Natural killer cell treated with Interleukin-12 subunit alpha and Interleukin-12 subunit beta and Interleukin-15 and Interleukin-18, amount 100 ng/mL, for 72 hours (primary cell): ENCODE results near the gene MRE11. TPM values are rescaled to one million over a fixed set of nuclear protein-coding genes. Genes with fewer than 3 reads are reported as not detected.

Experiments used
- ATAC-seq, 2 donors: fragments of 150-1000 bp; cut with Tn5 transposase in 1 of 2; sonication (Bioruptor Pico), chemical (Tn5 transposase) in 1 of 2; 2 replicates each; pipeline ENCODE4 v1.10.0; 2021
- DNase-seq: peaks from one replicate; pipeline ENCODE4 v3.0.0; 2022; ENCODE audit warnings: low spot score
- H3K27ac Mint-ChIP-seq, 2 donors: 1 replicate in 1 of 2; 2 replicates in 1 of 2; pipeline ENCODE4 v1.8.0; 2022; ENCODE audit warnings: mixed read lengths in 2 of 2, mild to moderate bottlenecking in 1 of 2, moderate library complexity in 1 of 2
- H3K27me3 Mint-ChIP-seq, 2 donors: 1 replicate in 1 of 2; 2 replicates in 1 of 2; pipeline ENCODE4 v1.8.0; 2022; ENCODE audit warnings: mixed read lengths in 2 of 2
- H3K36me3 Mint-ChIP-seq: one replicate; pipeline ENCODE4 v1.8.0; 2022; ENCODE audit warnings: mixed read lengths
- H3K4me1 Mint-ChIP-seq, 2 donors: 1 replicate in 1 of 2; 2 replicates in 1 of 2; pipeline ENCODE4 v1.8.0; 2022; ENCODE audit warnings: low read depth in 2 of 2, mixed read lengths in 2 of 2, mild to moderate bottlenecking in 1 of 2
- H3K4me3 Mint-ChIP-seq: one replicate; pipeline ENCODE4 v1.8.0; 2022; ENCODE audit warnings: mixed read lengths
- H3K9me3 Mint-ChIP-seq: 2 replicates; pipeline ENCODE4 v1.8.0; 2022; ENCODE audit warnings: mixed read lengths
- total RNA-seq, 2 donors: library from RNA; stranded (reverse); gene quantifications; one replicate each; pipeline ENCODE4 v1.2.3, GENCODE V29; 2022

MRE11 gene
- 10 to 100 TPM; 27.7 to 57.7 TPM for total RNA-seq

DNA sequence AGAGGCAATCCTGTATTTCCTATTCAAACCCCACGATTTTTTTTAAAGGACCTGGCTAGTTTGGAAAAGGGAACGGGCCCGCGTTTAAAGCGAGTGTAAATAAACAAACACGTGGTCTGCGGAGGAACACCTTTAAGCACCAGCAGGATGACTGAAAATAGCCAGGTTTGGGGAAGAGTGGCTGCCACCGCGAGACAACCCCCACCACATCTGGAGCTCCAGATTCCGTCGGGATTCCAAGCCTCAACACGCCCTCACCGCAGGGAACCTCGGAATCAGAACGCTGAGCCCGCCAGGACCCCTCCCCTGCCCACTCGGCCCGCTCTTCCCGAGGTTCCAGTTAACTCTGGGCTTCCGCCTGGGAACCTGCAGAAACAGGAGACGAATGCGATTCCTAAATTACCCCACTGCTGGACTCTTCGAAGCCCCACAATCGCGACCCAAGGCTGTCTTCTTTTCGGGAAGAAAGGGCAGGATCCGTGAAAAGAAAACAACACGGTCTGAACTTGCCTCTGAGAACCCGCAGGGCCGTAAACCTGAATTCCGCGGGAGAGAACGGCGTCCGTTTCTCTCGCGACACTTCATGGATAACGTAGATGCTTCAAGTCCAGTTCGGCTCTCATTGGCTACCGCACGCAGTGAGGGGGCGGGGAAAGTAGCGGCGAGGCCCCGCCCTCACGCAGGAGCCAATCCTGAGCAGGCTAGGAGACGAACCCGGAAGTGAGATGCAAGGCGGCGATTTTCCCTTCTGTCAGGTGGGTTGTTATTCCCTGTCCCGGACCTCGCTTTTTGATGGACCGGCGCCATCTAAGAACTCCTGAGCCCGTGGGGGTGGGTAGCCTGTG, at the start of gene MRE11, which contains the start of gene ANKRD49:
TSS of gene MRE11 (minus strand) at position 564 of the 845 bp plus-strand sequence. CDS start 1,043 bp downstream, outside the sequence.
TSS of gene ANKRD49 (plus strand) at position 704 of the 845 bp plus-strand sequence. CDS start 2,710 bp downstream, outside the sequence.
- Mint-ChIP-seq H3K36me3 (peaks cover 19% of the 10 kb centered on the region), H3K27ac (peak within 1 kb of the TSS; percentile 91 to 96), H3K4me1 (peaks cover 16 to 27% of the 10 kb centered on the region in 2 donors), H3K4me3 (peak within 1 kb of the TSS; percentile 95), H3K27me3 (no peaks in the 10 kb centered on the region), H3K9me3 (no peaks in the 10 kb centered on the region)
- ATAC-seq, result peak; percentile 100
- DNase-seq, result peak; percentile 96

DNA sequence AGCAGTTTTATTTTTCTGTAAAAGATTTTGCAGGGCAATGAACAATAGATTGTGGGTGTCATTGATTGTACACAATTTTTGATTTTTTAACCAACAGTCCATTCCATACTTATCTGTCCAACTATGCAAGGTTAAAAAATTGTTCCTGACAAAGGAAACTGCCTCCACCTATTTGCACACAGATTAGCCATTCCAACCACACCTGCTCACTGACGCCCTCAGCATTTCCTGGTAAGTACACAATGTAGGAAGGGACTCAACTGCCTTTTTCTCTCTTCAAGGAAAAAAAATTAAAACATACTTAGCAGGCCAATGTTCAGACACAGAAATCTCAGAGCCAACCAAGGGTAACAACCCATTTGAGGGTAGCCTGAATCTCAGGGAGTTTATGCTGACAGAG, 45.8 kb upstream of the MRE11 start:
- peaks cover 4 to 8% of the 10 kb centered on the region in 2 donors for H3K4me1 Mint-ChIP-seq
- no peak overlapping the region for H3K27ac Mint-ChIP-seq
- DNase-seq (no peak), ATAC-seq (no peak)
- no peaks in the 10 kb centered on the region for H3K9me3 Mint-ChIP-seq
- no peak overlapping the region for H3K4me3 Mint-ChIP-seq
- peaks cover 19 to 21% of the 10 kb centered on the region in 2 donors for H3K27me3 Mint-ChIP-seq
- no peaks in the 10 kb centered on the region for H3K36me3 Mint-ChIP-seq

- Mint-ChIP-seq H3K27ac (no peak overlapping the region), H3K27me3 (peaks cover 30 to 34% of the 10 kb centered on the region in 2 donors), H3K9me3 (no peaks in the 10 kb centered on the region), H3K4me1 (no peaks in the 10 kb centered on the region), H3K4me3 (no peak overlapping the region), H3K36me3 (no peaks in the 10 kb centered on the region)
- no peak for DNase-seq
- ATAC-seq, result no peak
These were observed 43.5 kb upstream of the MRE11 start for GRCh38 chr11:94537031-94537600.

DNA sequence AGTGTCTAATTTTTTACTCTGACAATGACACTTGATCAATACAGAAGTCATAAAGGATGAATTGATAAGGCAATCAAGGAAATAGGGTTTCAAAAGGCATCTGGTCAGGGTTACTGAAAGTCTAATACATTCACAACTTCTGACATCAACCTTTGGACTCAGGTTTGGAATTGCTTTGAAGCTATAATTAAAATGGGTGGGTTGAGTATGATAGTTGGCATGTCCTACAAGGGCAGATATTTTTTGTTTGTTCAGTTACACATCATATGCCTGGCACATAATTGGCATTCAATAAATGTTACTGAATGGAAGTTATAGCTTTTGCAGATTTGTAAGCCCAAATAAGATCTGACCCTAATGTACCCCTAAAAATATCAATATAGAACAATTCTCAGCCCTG, 42.7 kb upstream of the MRE11 start:
- H3K27me3 Mint-ChIP-seq, result peaks cover 30 to 34% of the 10 kb centered on the region in 2 donors
- no peak for ATAC-seq
- no peak overlapping the region for H3K4me3 Mint-ChIP-seq
- no peaks in the 10 kb centered on the region for H3K36me3 Mint-ChIP-seq
- H3K9me3 Mint-ChIP-seq, result no peaks in the 10 kb centered on the region
- no peaks in the 10 kb centered on the region for H3K4me1 Mint-ChIP-seq
- H3K27ac Mint-ChIP-seq, result no peak overlapping the region
- no peak for DNase-seq

- H3K9me3 Mint-ChIP-seq, result no peaks in the 10 kb centered on the region
- ATAC-seq (no peak), DNase-seq (no peak)
- H3K4me3 Mint-ChIP-seq, result no peak overlapping the region
- H3K36me3 Mint-ChIP-seq, result no peaks in the 10 kb centered on the region
- H3K27me3 Mint-ChIP-seq, result peaks cover 25 to 39% of the 10 kb centered on the region in 2 donors
- H3K27ac Mint-ChIP-seq, result no peak overlapping the region
- H3K4me1 Mint-ChIP-seq, result no peaks in the 10 kb centered on the region
These were observed 40.3 kb upstream of the MRE11 start for GRCh38 chr11:94533696-94534630.

DNA sequence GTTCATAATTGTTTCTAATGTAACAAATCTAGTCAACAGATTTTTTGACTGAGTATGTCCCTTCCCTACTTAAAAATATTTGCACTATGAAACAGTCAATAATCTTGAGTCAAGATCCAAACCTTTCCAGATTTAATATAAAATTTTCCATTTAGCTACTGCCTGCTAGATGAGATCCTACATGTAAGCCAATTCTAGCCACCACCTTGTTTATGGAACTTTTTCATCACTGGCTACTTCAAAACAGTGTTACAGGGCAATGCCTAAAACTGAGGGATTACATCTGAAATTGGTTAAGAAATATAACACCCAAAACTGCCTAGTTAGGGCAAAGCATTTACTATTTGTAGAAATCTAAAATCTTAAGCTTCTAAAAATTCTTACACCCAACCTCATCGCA, 39.6 kb upstream of the MRE11 start:
- Mint-ChIP-seq H3K27ac (no peak overlapping the region), H3K4me3 (no peak overlapping the region), H3K27me3 (peaks cover 27 to 46% of the 10 kb centered on the region in 2 donors), H3K36me3 (no peaks in the 10 kb centered on the region), H3K4me1 (no peaks in the 10 kb centered on the region), H3K9me3 (no peaks in the 10 kb centered on the region)
- DNase-seq (no peak), ATAC-seq (no peak)

- ATAC-seq (no peak), DNase-seq (no peak)
- H3K27me3 Mint-ChIP-seq, result peaks cover 26 to 53% of the 10 kb centered on the region in 2 donors
- no peak overlapping the region for H3K4me3 Mint-ChIP-seq
- H3K27ac Mint-ChIP-seq, result no peak overlapping the region
- H3K36me3 Mint-ChIP-seq, result no peaks in the 10 kb centered on the region
- no peaks in the 10 kb centered on the region for H3K4me1 Mint-ChIP-seq
- H3K9me3 Mint-ChIP-seq, result no peaks in the 10 kb centered on the region
These were observed 38.6 kb upstream of the MRE11 start for GRCh38 chr11:94532211-94532610.

DNA sequence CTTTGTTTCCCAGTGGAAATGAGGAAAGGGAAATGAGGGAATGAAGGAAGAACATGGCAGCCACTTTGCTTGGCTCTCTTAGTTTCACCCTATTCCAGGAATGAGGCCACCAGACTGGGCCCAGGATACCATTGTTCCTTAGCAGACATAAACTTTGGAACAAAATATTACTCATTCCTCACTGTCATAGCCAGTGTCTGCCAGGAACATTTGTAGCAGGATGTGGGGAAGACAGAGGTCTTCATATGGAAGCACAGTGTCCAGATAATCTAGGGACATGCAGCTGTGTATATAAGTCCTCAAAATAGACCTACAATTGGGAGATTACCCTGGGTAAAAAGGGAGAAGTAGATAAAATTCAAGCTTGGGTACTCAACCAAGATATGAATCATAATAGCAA, 34.9 kb upstream of the MRE11 start:
- ATAC-seq (no peak), DNase-seq (no peak)
- Mint-ChIP-seq H3K9me3 (no peaks in the 10 kb centered on the region), H3K4me1 (no peaks in the 10 kb centered on the region), H3K4me3 (no peak overlapping the region), H3K27me3 (peaks cover 26 to 56% of the 10 kb centered on the region in 2 donors), H3K27ac (no peak overlapping the region), H3K36me3 (no peaks in the 10 kb centered on the region)

- DNase-seq (no peak), ATAC-seq (no peak)
- H3K27me3 Mint-ChIP-seq, result peaks cover 25 to 51% of the 10 kb centered on the region in 2 donors
- no peak overlapping the region for H3K4me3 Mint-ChIP-seq
- H3K27ac Mint-ChIP-seq, result no peak overlapping the region
- H3K36me3 Mint-ChIP-seq, result no peaks in the 10 kb centered on the region
- no peaks in the 10 kb centered on the region for H3K4me1 Mint-ChIP-seq
- H3K9me3 Mint-ChIP-seq, result no peaks in the 10 kb centered on the region
These were observed 33.2 kb upstream of the MRE11 start for GRCh38 chr11:94526645-94527438.

DNA sequence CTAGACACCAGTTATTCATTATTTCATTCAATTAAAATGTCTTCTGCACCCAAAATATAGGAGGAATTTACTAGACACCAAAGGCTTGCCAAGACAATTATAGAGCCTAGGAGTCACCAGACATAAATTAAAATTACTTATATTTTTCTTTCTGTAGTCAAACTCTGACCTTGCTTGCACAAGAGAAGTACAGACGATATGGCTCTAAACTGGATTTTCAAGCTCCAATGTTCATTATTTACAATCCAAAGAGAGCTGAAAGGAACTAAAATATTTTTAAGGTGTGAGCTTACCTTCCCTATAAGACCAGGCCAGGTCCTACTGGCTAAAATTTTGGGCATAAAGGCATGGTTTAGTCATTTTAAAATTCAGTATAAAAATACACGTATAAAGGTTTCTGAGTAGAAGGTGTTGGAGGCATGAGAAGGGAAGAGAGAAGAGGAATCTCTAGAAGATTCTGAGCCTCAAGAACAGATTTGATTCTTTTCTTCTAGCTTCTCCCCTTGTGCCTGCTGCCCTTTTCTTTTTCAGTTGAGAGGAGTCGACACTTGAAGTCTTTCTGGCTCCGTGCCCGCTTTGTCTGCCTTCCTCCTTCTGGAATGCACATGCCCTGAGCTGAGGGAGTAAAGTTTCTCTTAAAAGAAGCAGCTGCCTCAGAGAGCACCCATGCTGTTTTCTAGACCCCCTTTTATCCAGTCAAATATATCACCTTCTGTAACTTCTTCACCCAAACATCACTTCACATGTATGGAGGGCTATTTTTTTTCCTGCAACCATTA, 32.1 kb upstream of the MRE11 start:
- no peak for ATAC-seq
- no peaks in the 10 kb centered on the region for H3K9me3 Mint-ChIP-seq
- no peak overlapping the region for H3K4me3 Mint-ChIP-seq
- DNase-seq, result no peak
- no peaks in the 10 kb centered on the region for H3K4me1 Mint-ChIP-seq
- H3K27ac Mint-ChIP-seq, result no peak overlapping the region
- peaks cover 25 to 47% of the 10 kb centered on the region in 2 donors for H3K27me3 Mint-ChIP-seq
- no peaks in the 10 kb centered on the region for H3K36me3 Mint-ChIP-seq

DNA sequence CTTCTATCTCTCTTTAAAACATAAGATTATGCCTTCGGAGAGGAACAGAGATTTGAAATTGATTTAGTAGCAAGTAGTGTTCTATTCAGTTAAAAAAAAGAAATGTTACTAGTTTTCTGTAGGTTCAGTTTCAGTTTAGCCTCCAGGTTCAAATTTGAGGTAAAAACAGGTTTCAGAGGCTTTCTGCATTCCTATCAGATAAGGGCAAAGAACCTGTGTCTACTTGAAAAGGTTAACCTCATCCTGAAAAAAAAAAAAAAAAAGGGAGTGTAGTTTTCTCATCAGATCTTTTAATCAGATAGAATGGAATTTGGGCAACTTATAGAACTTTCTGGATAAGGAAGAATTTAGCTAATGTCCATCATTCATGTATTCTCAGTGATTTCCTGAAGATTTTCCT, 30.7 kb upstream of the MRE11 start:
- Mint-ChIP-seq H3K36me3 (no peaks in the 10 kb centered on the region), H3K27ac (no peak overlapping the region), H3K9me3 (no peaks in the 10 kb centered on the region), H3K4me3 (no peak overlapping the region), H3K27me3 (peaks cover 23 to 47% of the 10 kb centered on the region in 2 donors), H3K4me1 (no peaks in the 10 kb centered on the region)
- DNase-seq (no peak), ATAC-seq (no peak)

DNA sequence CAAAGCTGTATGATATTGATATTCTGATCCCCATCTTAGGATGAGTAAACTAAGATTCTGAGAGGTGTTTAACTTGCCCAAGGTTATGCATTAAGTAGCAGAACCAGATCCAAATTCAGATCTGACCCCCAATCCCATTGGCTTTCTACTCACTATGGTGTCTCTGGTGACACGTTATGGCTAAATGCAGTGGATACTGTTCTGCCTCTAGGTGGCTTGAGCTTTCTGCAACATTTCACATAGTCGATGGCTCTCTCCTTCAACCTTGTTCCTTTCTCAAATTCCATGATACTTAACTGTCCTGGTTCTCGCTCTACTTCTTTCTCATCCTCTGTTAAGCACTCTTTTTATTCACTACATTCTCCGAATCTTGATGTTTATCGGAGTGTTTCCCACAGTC, 28.0 kb upstream of the MRE11 start:
- peaks cover 15 to 23% of the 10 kb centered on the region in 2 donors for H3K27me3 Mint-ChIP-seq
- ATAC-seq (no peak), DNase-seq (no peak)
- H3K4me3 Mint-ChIP-seq, result no peak overlapping the region
- no peaks in the 10 kb centered on the region for H3K4me1 Mint-ChIP-seq
- H3K9me3 Mint-ChIP-seq, result no peaks in the 10 kb centered on the region
- no peaks in the 10 kb centered on the region for H3K36me3 Mint-ChIP-seq
- no peak overlapping the region for H3K27ac Mint-ChIP-seq
